DND-41 (cell line): ENCODE data around the gene KRT36.

Source experiments
- CTCF ChIP-seq: IDR thresholded peaks from 2 replicates; pipeline ENCODE4 v1.5.1; 2012; ENCODE audit warnings: borderline replicate concordance, low read length, moderate library complexity, mild to moderate bottlenecking; ENCODE audit not compliant: poor library complexity, severe bottlenecking; ENCODE audit errors: extremely low read depth
- EZH2 ChIP-seq: IDR thresholded peaks from 3 replicates; pipeline ENCODE4 v1.6.1; 2012; ENCODE audit warnings: borderline replicate concordance, low read depth, mild to moderate bottlenecking, moderate library complexity, low read length, inconsistent platforms; ENCODE audit not compliant: severe bottlenecking

GRCh38 chr17:41455236-41455635 is 34.5 kb downstream of the KRT36 start:
- no peak for TF ChIP-seq CTCF
- no peak for TF ChIP-seq EZH2
